ENCODE data around the gene ATRNL1. TPM values are rescaled to one million over a fixed set of nuclear protein-coding genes. Genes with fewer than 3 reads are reported as not detected.

The ATRNL1 gene
- total and polyA plus RNA-seq, 2 experiments from 2014 or later = 4.8 to 29.7 TPM

GRCh38 chr10:115638246-115638645, 545.1 kb downstream of the ATRNL1 start (continued):
- TF ChIP-seq ZNF331 (CRISPR knock-in tag; IDR thresholded peaks at IDR 0.05; ENCODE audit: low read depth) = no peak
- no peak for TF ChIP-seq JUNB (IDR thresholded peaks at IDR 0.05; ENCODE audit: unreplicated experiment)
- TF ChIP-seq POLR2AphosphoS5 (IDR thresholded peaks at IDR 0.05; ENCODE audit: low read depth) = no peak
- no peak for TF ChIP-seq NANOG (IDR thresholded peaks at IDR 0.05; ENCODE audit: borderline replicate concordance)

- Histone ChIP-seq H3K9me2 (ENCODE audit: insufficient read depth) (no peaks in the 10 kb centered on the region), H3K4me1 (ENCODE audit: insufficient read depth) (no peaks in the 10 kb centered on the region), H3K4me3 (no peak overlapping the region), H2AFZ (no peak overlapping the region), H3K27me3 (ENCODE audit: insufficient read depth) (no peaks in the 10 kb centered on the region), H3K27ac (ENCODE audit: low read depth) (no peak overlapping the region), H3F3A (replicated peaks; ENCODE audit: low read depth) (no peaks in the 10 kb centered on the region), H3K36me3 (ENCODE audit: insufficient read depth) (no peaks in the 10 kb centered on the region), H4K20me1 (replicated peaks; ENCODE audit: insufficient read depth) (no peaks in the 10 kb centered on the region), H3K4me2 (no peak overlapping the region), H3K79me2 (replicated peaks; ENCODE audit: insufficient read depth) (no peaks in the 10 kb centered on the region)
- DNase-seq (ENCODE audit: low spot score) = no peak
- TF ChIP-seq ZNF331 (CRISPR knock-in tag; IDR thresholded peaks at IDR 0.05; ENCODE audit: low read depth) (no peak), JUNB (IDR thresholded peaks at IDR 0.05; ENCODE audit: unreplicated experiment) (no peak), CTCF (conservative IDR thresholded peaks at IDR 0.05; ENCODE audit: low read depth in 2 of 2) (no peak), REST (IDR thresholded peaks at IDR 0.05; ENCODE audit: unreplicated experiment) (no peak), ZNF462 (CRISPR knock-in tag; IDR thresholded peaks at IDR 0.05) (no peak)
- H3K9me3 Mint-ChIP-seq = no peaks in the 10 kb centered on the region
- no peaks in the 10 kb centered on the region for H3K27me3 Mint-ChIP-seq (ENCODE audit: insufficient read depth, low read depth, poor library complexity)
- H3K4me3 Mint-ChIP-seq = no peak overlapping the region
- H3K27ac Mint-ChIP-seq = no peak overlapping the region
- no peak for ATAC-seq
- H3K4me1 Mint-ChIP-seq = peaks cover 7% of the 10 kb centered on the region
- H3K36me3 Mint-ChIP-seq (ENCODE audit: low read depth) = no peaks in the 10 kb centered on the region
Observed at GRCh38 chr10:115649217-115649616, 556.1 kb downstream of the ATRNL1 start.

Data from GM23338 (cell line).